ENCODE results near the gene PPT2. TPM values are rescaled to one million over a fixed set of nuclear protein-coding genes. Genes with fewer than 3 reads are reported as not detected.
A peak's percentile ranks its signal among the peaks of the same experiment; 100 is the strongest.
"Not testable (repeated sequence)": the region's sequence is repeated elsewhere in the genome, so short reads cannot be mapped to it uniquely, and the experiment has no call there.

The PPT2 gene
- total RNA-seq, 1 experiment from 2014 or later, result 30.0 TPM

GRCh38 chr6:32210191-32210601, 56.3 kb downstream of the PPT2 start:
- Mint-ChIP-seq H3K27me3 (ENCODE audit: low read depth) (peaks cover 4% of the 10 kb centered on the region; the same call in 1 of the 2 replicates), H3K36me3 (no peaks in the 10 kb centered on the region), H3K27ac (no peak overlapping the region), H3K9me3 (peaks cover 7% of the 10 kb centered on the region; the same call in 1 of the 2 replicates), H3K4me3 (no peak overlapping the region), H3K4me1 (no peaks in the 10 kb centered on the region)
- ChIA-PET POLR2A (no interaction called here), CTCF (no interaction called here)
- TF ChIP-seq GABPB1 (CRISPR knock-in tag; IDR thresholded peaks at IDR 0.05) (peak; percentile 67; the same call in 1 of the 2 replicates), USF1 (CRISPR knock-in tag; IDR thresholded peaks at IDR 0.05) (no peak), USF2 (CRISPR knock-in tag; IDR thresholded peaks at IDR 0.05) (no peak)
- ATAC-seq (no peak), DNase-seq (ENCODE audit: low spot score) (no peak)

GRCh38 chr6:32211432-32211831, 57.5 kb downstream of the PPT2 start:
- POLR2A ChIA-PET; H3K36me3 Mint-ChIP-seq; H3K27me3 Mint-ChIP-seq (ENCODE audit: low read depth); DNase-seq (ENCODE audit: low spot score); ATAC-seq; H3K9me3 Mint-ChIP-seq; H3K4me3 Mint-ChIP-seq; H3K27ac Mint-ChIP-seq; CTCF ChIA-PET; H3K4me1 Mint-ChIP-seq: not testable (repeated sequence)

- CTCF ChIA-PET, result interaction anchor here (1.6 kb wide), 1 partner anchor 16 kb away, joined by 5 read pairs; no protein-coding TSS in a partner anchor
- Mint-ChIP-seq H3K27me3 (ENCODE audit: low read depth) (peaks cover 4% of the 10 kb centered on the region; the same call in 1 of the 2 replicates), H3K9me3 (no peaks in the 10 kb centered on the region), H3K27ac (0 out of 2 replicates have a peak overlapping the region, but pooled peaks have one; percentile 10), H3K4me1 (no peaks in the 10 kb centered on the region), H3K36me3 (no peaks in the 10 kb centered on the region), H3K4me3 (no peak overlapping the region)
- TF ChIP-seq EMX1 (CRISPR knock-in tag; IDR thresholded peaks at IDR 0.05) (no peak), TCF7 (CRISPR knock-in tag; IDR thresholded peaks at IDR 0.05; ENCODE audit: low read depth) (no peak), ESRRA (CRISPR knock-in tag; IDR thresholded peaks at IDR 0.05; ENCODE audit: borderline replicate concordance) (no peak), NR2C2 (CRISPR knock-in tag; IDR thresholded peaks at IDR 0.05) (no peak), CBFB (CRISPR knock-in tag; IDR thresholded peaks at IDR 0.05; ENCODE audit: low read depth) (no peak), USF1 (CRISPR knock-in tag; IDR thresholded peaks at IDR 0.05) (no peak), CDX4 (CRISPR knock-in tag; IDR thresholded peaks at IDR 0.05; ENCODE audit: borderline replicate concordance) (no peak), SOX15 (CRISPR knock-in tag; IDR thresholded peaks at IDR 0.05) (no peak), E2F1 (CRISPR knock-in tag; IDR thresholded peaks at IDR 0.05) (no peak), FOXP4 (CRISPR knock-in tag; IDR thresholded peaks at IDR 0.05) (no peak), ERG (CRISPR knock-in tag; IDR thresholded peaks at IDR 0.05) (no peak), ATF6 (CRISPR knock-in tag; IDR thresholded peaks at IDR 0.05) (no peak), ARID4B (CRISPR knock-in tag; IDR thresholded peaks at IDR 0.05; ENCODE audit: borderline replicate concordance) (no peak)
- POLR2A ChIA-PET, result no interaction called here
- DNase-seq (ENCODE audit: low spot score) (no peak), ATAC-seq (no peak; the same call in 1 of the 2 replicates)
Observed at GRCh38 chr6:32212076-32212760, 58.3 kb downstream of the PPT2 start.

Data from WTC11 (cell line).